T-helper 1 cell treated with Interleukin-12 subunit alpha and Interleukin-12 subunit beta and Interleukin-4 antibody, amounts not matched to agents 30 μg/mL and 1 μg/mL, for 36 hours (primary cell): Measurements from ENCODE around the gene VPS37B.
"Not testable (repeated sequence)": the region's sequence is repeated elsewhere in the genome, so short reads cannot be mapped to it uniquely, and the experiment has no call there.

Experiments
- H3K27ac Mint-ChIP-seq: one replicate; pipeline ENCODE4 v1.8.0; 2021; ENCODE audit warnings: mild to moderate bottlenecking, mixed read lengths
- H3K27me3 Mint-ChIP-seq: one replicate; pipeline ENCODE4 v1.8.0; 2021; ENCODE audit warnings: low read depth, mixed read lengths
- H3K36me3 Mint-ChIP-seq: one replicate; pipeline ENCODE4 v1.8.0; 2021; ENCODE audit warnings: low read depth, mixed read lengths
- H3K4me1 Mint-ChIP-seq: one replicate; pipeline ENCODE4 v1.8.0; 2021; ENCODE audit warnings: low read depth, mixed read lengths
- H3K4me3 Mint-ChIP-seq: one replicate; pipeline ENCODE4 v1.8.0; 2021; ENCODE audit warnings: mild to moderate bottlenecking, moderate library complexity, mixed read lengths
- H3K9me3 Mint-ChIP-seq: one replicate; pipeline ENCODE4 v1.8.0; 2021; ENCODE audit warnings: mixed read lengths

Gene VPS37B

GRCh38 chr12:122895704-122896636 is at the start of gene VPS37B:
TSS of gene VPS37B (minus strand) at chr12:122896124. CDS start at chr12:122896062, 62 bp downstream.
- Mint-ChIP-seq H3K9me3 (peaks cover 4% of the 10 kb centered on the region), H3K36me3 (peaks cover 23% of the 10 kb centered on the region), H3K27ac (peak within 1 kb of the TSS; percentile 95), H3K4me1 (peaks cover 67% of the 10 kb centered on the region), H3K4me3 (peak within 1 kb of the TSS; percentile 90), H3K27me3 (no peaks in the 10 kb centered on the region)

DNA sequence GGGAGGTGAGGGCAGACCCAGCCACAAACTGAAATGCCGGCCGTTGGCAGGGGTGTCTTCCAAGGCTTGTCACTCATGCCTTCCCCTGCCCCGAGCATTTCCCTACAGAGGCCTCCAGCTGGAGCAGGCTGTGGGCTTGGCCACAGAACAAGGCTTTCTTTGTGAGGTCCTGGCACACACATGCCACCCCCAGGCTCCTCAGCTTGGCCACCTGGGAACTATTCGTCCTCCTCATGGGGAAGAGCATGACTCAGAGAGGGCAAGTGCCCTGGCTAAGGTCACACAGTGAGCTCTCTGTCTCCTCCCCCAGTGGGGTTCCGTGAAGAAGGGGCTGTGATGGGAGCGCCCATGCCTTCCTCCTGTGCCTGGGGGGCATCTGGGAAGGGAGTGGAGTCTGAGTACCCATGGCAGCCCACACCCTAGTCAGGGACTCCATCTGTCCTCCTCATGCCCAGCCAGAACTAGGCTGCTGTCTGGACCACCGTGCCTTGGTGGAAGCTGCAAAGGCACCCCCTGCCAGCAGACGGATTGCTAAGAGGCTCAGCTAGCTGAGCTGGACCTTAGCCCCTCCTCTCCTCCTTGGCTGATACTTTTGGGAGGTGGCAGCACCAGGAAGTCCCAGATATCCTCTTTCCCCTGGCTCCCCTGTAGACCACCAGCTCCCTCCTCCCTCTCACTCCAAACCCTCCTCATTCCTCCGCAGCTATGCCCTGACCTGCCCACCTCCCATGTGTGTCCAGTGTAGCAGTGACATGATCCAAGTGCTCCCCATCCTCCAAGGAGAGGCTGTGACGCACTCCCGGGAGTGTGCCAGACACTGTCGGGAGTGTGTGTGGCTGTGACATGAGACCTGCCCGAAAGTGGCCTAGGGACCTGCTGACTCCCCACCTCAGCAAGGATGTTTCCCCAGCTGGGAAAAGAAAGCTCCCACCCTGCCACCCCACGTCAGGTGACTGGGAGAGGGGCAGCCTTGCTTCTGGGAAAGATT is 49.0 kb upstream of the VPS37B start:
- H3K9me3 Mint-ChIP-seq, result no peaks in the 10 kb centered on the region
- no peaks in the 10 kb centered on the region for H3K27me3 Mint-ChIP-seq
- H3K36me3 Mint-ChIP-seq, result no peaks in the 10 kb centered on the region
- H3K4me1 Mint-ChIP-seq, result peaks cover 29% of the 10 kb centered on the region
- H3K27ac Mint-ChIP-seq, result peak overlapping the region; percentile 11
- no peak overlapping the region for H3K4me3 Mint-ChIP-seq

- no peak overlapping the region for H3K4me3 Mint-ChIP-seq
- H3K36me3 Mint-ChIP-seq, result peaks cover 3% of the 10 kb centered on the region
- H3K9me3 Mint-ChIP-seq, result no peaks in the 10 kb centered on the region
- H3K27me3 Mint-ChIP-seq, result no peaks in the 10 kb centered on the region
- no peak overlapping the region for H3K27ac Mint-ChIP-seq
- peaks cover 28% of the 10 kb centered on the region for H3K4me1 Mint-ChIP-seq
Observed at GRCh38 chr12:122943196-122943595, 47.3 kb upstream of the VPS37B start.

DNA sequence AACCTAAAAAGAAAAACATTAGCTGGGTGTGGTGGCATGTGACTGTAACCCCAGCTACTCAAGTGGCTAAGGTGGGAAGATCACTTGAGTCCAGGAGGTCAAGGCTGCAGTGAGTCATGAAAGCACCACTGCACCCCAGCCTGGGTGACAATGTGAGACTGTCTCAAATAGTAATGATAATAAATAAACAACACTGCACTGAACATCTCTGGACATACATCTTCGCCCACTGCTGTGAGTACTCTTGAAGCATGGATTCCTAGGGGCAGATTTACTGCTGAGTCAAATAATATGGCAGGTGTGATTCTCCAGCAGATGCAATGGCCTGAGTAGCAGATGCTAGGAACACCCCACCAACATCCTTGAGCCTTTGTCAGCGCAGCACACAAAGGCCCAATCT is 46.7 kb upstream of the VPS37B start:
- H3K27me3 Mint-ChIP-seq, result no peaks in the 10 kb centered on the region
- H3K27ac Mint-ChIP-seq, result no peak overlapping the region
- H3K4me1 Mint-ChIP-seq, result peaks cover 25% of the 10 kb centered on the region
- no peaks in the 10 kb centered on the region for H3K9me3 Mint-ChIP-seq
- peaks cover 3% of the 10 kb centered on the region for H3K36me3 Mint-ChIP-seq
- H3K4me3 Mint-ChIP-seq, result no peak overlapping the region

DNA sequence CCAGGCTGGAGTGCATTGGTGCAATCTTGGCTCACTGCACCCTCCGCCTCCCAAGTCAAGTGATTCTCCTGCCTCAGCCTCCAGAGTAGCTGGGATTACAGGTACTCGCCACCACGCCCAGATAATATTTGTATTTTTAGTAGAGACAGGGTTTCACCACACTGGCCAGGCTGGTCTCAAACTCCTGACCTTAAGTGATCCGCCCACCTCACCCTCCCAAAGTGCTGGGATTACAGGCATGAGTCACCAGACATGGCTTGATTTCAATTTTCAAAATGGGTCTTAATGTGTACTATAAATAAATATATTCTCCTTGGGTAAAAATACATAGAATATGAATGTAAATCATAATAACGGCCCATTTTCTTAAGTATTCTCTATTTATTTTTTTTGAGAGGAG is 45.4 kb upstream of the VPS37B start:
- H3K27ac Mint-ChIP-seq, H3K4me3 Mint-ChIP-seq, H3K9me3 Mint-ChIP-seq, H3K27me3 Mint-ChIP-seq, H3K36me3 Mint-ChIP-seq: not testable (repeated sequence)
- peaks cover 14% of the 10 kb centered on the region for H3K4me1 Mint-ChIP-seq

GRCh38 chr12:122939125-122939524 is 43.2 kb upstream of the VPS37B start:
- H3K9me3 Mint-ChIP-seq, result no peaks in the 10 kb centered on the region
- H3K27ac Mint-ChIP-seq, result no peak overlapping the region
- H3K27me3 Mint-ChIP-seq, result no peaks in the 10 kb centered on the region
- peaks cover 5% of the 10 kb centered on the region for H3K4me1 Mint-ChIP-seq
- no peak overlapping the region for H3K4me3 Mint-ChIP-seq
- H3K36me3 Mint-ChIP-seq, result peaks cover 3% of the 10 kb centered on the region

DNA sequence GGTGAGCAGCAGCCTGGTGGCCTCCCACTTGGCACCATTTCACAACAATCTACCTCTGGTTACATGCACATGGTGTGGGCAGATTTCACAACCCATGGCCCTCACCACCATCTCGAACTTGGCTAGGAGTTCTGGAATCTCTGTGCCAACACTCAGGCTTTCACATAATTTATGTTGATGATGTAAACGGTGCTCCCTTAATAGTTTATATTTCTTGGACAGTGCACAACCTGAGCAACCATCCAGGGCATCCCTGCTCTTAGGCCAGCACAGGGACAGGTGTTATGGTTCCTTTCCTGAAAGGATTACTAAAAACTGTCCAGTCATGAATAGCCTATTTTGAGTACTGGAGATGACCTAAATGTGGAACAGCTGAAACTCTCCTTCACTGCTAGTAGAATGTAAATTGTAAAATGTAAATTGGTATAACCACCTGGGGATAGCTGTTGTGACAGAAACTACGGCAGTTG is 41.7 kb upstream of the VPS37B start:
- H3K9me3 Mint-ChIP-seq, result no peaks in the 10 kb centered on the region
- no peak overlapping the region for H3K27ac Mint-ChIP-seq
- no peaks in the 10 kb centered on the region for H3K27me3 Mint-ChIP-seq
- peaks cover 1% of the 10 kb centered on the region for H3K4me1 Mint-ChIP-seq
- H3K36me3 Mint-ChIP-seq, result peaks cover 3% of the 10 kb centered on the region
- no peak overlapping the region for H3K4me3 Mint-ChIP-seq

GRCh38 chr12:122935318-122935717 is 39.4 kb upstream of the VPS37B start:
- Mint-ChIP-seq H3K9me3 (no peaks in the 10 kb centered on the region), H3K36me3 (peaks cover 3% of the 10 kb centered on the region), H3K4me1 (no peaks in the 10 kb centered on the region), H3K27me3 (no peaks in the 10 kb centered on the region), H3K27ac (no peak overlapping the region), H3K4me3 (no peak overlapping the region)

DNA sequence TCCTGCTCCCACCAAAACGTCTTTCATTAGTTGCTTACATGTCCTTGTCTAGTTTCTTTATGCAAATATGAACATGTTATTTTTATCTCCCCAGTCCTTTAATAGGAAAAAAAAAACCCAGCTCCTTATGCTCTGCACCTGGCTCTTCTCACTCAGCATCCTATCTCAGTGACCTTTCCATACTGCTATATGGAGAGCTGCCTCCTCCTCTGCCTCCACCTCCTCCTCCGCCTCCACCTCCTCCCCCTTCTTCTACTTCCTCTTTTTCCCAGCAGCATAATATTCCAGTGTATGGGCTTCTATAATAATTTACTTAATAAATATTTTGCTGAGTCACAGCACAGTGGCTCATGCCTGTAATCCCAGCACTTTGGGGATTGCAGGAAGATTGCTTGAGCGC is 38.8 kb upstream of the VPS37B start:
- no peaks in the 10 kb centered on the region for H3K9me3 Mint-ChIP-seq
- no peak overlapping the region for H3K27ac Mint-ChIP-seq
- H3K4me3 Mint-ChIP-seq, result no peak overlapping the region
- peaks cover 3% of the 10 kb centered on the region for H3K36me3 Mint-ChIP-seq
- H3K4me1 Mint-ChIP-seq, result no peaks in the 10 kb centered on the region
- H3K27me3 Mint-ChIP-seq, result no peaks in the 10 kb centered on the region

GRCh38 chr12:122932207-122932606 is 36.3 kb upstream of the VPS37B start:
- Mint-ChIP-seq H3K4me3 (no peak overlapping the region), H3K27me3 (no peaks in the 10 kb centered on the region), H3K36me3 (no peaks in the 10 kb centered on the region), H3K4me1 (peaks cover 3% of the 10 kb centered on the region), H3K27ac (no peak overlapping the region), H3K9me3 (no peaks in the 10 kb centered on the region)

GRCh38 chr12:122929812-122930211 is 33.9 kb upstream of the VPS37B start:
- Mint-ChIP-seq H3K27ac (no peak overlapping the region), H3K36me3 (no peaks in the 10 kb centered on the region), H3K27me3 (no peaks in the 10 kb centered on the region), H3K9me3 (no peaks in the 10 kb centered on the region), H3K4me3 (no peak overlapping the region), H3K4me1 (peaks cover 7% of the 10 kb centered on the region)

- Mint-ChIP-seq H3K4me3 (no peak overlapping the region), H3K9me3 (no peaks in the 10 kb centered on the region), H3K27ac (no peak overlapping the region), H3K36me3 (no peaks in the 10 kb centered on the region), H3K27me3 (no peaks in the 10 kb centered on the region), H3K4me1 (peaks cover 7% of the 10 kb centered on the region)
Observed at GRCh38 chr12:122929148-122929538, 33.2 kb upstream of the VPS37B start.

GRCh38 chr12:122928404-122929147 is 32.7 kb upstream of the VPS37B start:
- H3K27me3 Mint-ChIP-seq, result no peaks in the 10 kb centered on the region
- no peaks in the 10 kb centered on the region for H3K36me3 Mint-ChIP-seq
- no peaks in the 10 kb centered on the region for H3K9me3 Mint-ChIP-seq
- H3K4me3 Mint-ChIP-seq, result no peak overlapping the region
- no peak overlapping the region for H3K27ac Mint-ChIP-seq
- H3K4me1 Mint-ChIP-seq, result peaks cover 7% of the 10 kb centered on the region
